HEK293T (cell line): ENCODE data around the gene GRPEL1.

Source experiments
- CTCF ChIA-PET: fragments of 350-600 bp; formaldehyde crosslinking; extraction: SDS; loops from one replicate; lab custom pipeline; 2021; ENCODE audit warnings: antibody characterized with exemption, inconsistent platforms; lab: Yijun Ruan, JAX
- POLR2A ChIA-PET: fragments of 350-600 bp; formaldehyde crosslinking; extraction: SDS; loops from one replicate; lab custom pipeline; 2020; ENCODE audit warnings: antibody characterized with exemption, inconsistent platforms; lab: Yijun Ruan, JAX
- DNase-seq: peaks from one replicate; pipeline ENCODE4 v3.0.0; 2012; ENCODE audit warnings: mixed read lengths; ENCODE audit errors: extremely low spot score
- ARNT ChIP-seq: fragments of 450-650 bp; IDR thresholded peaks from 2 replicates; pipeline ENCODE4 v1.6.1; 2017; ENCODE audit warnings: mild to moderate bottlenecking
- BHLHE40 ChIP-seq: fragments of 450-650 bp; IDR thresholded peaks from 2 replicates; pipeline ENCODE4 v1.6.1; 2016; ENCODE audit warnings: mild to moderate bottlenecking, moderate library complexity, borderline replicate concordance
- CTBP1 ChIP-seq: fragments of 450-650 bp; IDR thresholded peaks from 2 replicates; pipeline ENCODE4 v1.6.1; 2016; ENCODE audit warnings: borderline replicate concordance
- ELF4 ChIP-seq: fragments of 450-650 bp; IDR thresholded peaks from 2 replicates; pipeline ENCODE4 v1.6.1; 2017; ENCODE audit warnings: antibody characterized with exemption
- FOXA1 ChIP-seq: fragments of 450-650 bp; IDR thresholded peaks from 2 replicates; pipeline ENCODE4 v1.6.1; 2016; ENCODE audit warnings: mild to moderate bottlenecking
- FOXK2 ChIP-seq: fragments of 450-650 bp; IDR thresholded peaks from 2 replicates; pipeline ENCODE4 v1.6.1; 2016; ENCODE audit warnings: mild to moderate bottlenecking
- FOXM1 ChIP-seq: fragments of 450-650 bp; IDR thresholded peaks from 2 replicates; pipeline ENCODE4 v1.6.1; 2017; ENCODE audit warnings: mild to moderate bottlenecking, borderline replicate concordance
- HDGF ChIP-seq: fragments of 450-650 bp; IDR thresholded peaks from 2 replicates; pipeline ENCODE4 v1.6.1; 2017; ENCODE audit warnings: antibody characterized with exemption, borderline replicate concordance
- L3MBTL2 ChIP-seq: fragments of 450-650 bp; conservative IDR thresholded peaks from 2 replicates; pipeline ENCODE4 v1.6.1; 2016; ENCODE audit warnings: mild to moderate bottlenecking
- LEF1 ChIP-seq: fragments of 450-650 bp; IDR thresholded peaks from 2 replicates; pipeline ENCODE4 v1.6.1; 2017; ENCODE audit warnings: mild to moderate bottlenecking, borderline replicate concordance
- NFRKB ChIP-seq: fragments of 450-650 bp; IDR thresholded peaks from 2 replicates; pipeline ENCODE4 v1.6.1; 2016; ENCODE audit warnings: mild to moderate bottlenecking, moderate library complexity
- PKNOX1 ChIP-seq: fragments of 450-650 bp; IDR thresholded peaks from 2 replicates; pipeline ENCODE4 v1.6.1; 2016
- SP1 ChIP-seq: fragments of 450-650 bp; IDR thresholded peaks from 2 replicates; pipeline ENCODE4 v1.6.1; 2017
- SUZ12 ChIP-seq: fragments of 450-650 bp; IDR thresholded peaks from 2 replicates; pipeline ENCODE4 v1.6.1; 2016; ENCODE audit warnings: mild to moderate bottlenecking
- TARDBP ChIP-seq: fragments of 450-650 bp; IDR thresholded peaks from 2 replicates; pipeline ENCODE4 v1.6.1; 2016
- ZNF384 ChIP-seq: fragments of 450-650 bp; IDR thresholded peaks from 2 replicates; pipeline ENCODE4 v1.6.1; 2016

Gene GRPEL1

GRCh38 chr4:7041801-7042502 lies 25.9 kb downstream of the GRPEL1 start:
- ChIA-PET POLR2A (interaction anchor here (1.3 to 7.8 kb wide), 2 partner anchors 13 to 26 kb away, joined by 3 to 67 read pairs; partner anchors contain the start of gene GRPEL1), CTCF (interaction anchor here (1.1 to 1.4 kb wide), 2 partner anchors 11 to 30 kb away, joined by 4 to 5 read pairs; no protein-coding TSS in a partner anchor)
- TF ChIP-seq L3MBTL2, result no peak
- TF ChIP-seq NFRKB, result no peak
- no peak for TF ChIP-seq SUZ12
- no peak for TF ChIP-seq SP1
- TF ChIP-seq ARNT, result no peak
- no peak for TF ChIP-seq PKNOX1
- TF ChIP-seq CTBP1, result no peak
- TF ChIP-seq LEF1, result no peak
- no peak for TF ChIP-seq FOXM1
- no peak for TF ChIP-seq ELF4
- TF ChIP-seq ZNF384, result no peak
- TF ChIP-seq HDGF, result no peak
- no peak for TF ChIP-seq FOXA1
- TF ChIP-seq TARDBP, result no peak
- no peak for TF ChIP-seq BHLHE40
- no peak for TF ChIP-seq FOXK2
- no peak for DNase-seq

- TF ChIP-seq LEF1 (no peak), SP1 (no peak), ELF4 (no peak), FOXM1 (no peak), TARDBP (no peak), ZNF384 (no peak), CTBP1 (no peak), BHLHE40 (no peak), FOXK2 (no peak), SUZ12 (no peak), L3MBTL2 (no peak), HDGF (no peak), NFRKB (no peak), PKNOX1 (no peak), FOXA1 (no peak), ARNT (no peak)
These were observed 26.6 kb downstream of the GRPEL1 start for GRCh38 chr4:7041246-7041645.

GRCh38 chr4:7040765-7041164 lies 27.1 kb downstream of the GRPEL1 start:
- CTCF ChIA-PET, result interaction anchor here (1.4 kb wide), 1 partner anchor 32 kb away, joined by 5 read pairs; no protein-coding TSS in a partner anchor
- POLR2A ChIA-PET, result interaction anchor here (7.8 kb wide), 1 partner anchor 27 kb away, joined by 67 read pairs; the partner anchor contains the start of gene GRPEL1
- DNase-seq, result no peak
- TF ChIP-seq ZNF384 (no peak), FOXM1 (no peak), BHLHE40 (no peak), ARNT (no peak), PKNOX1 (no peak), FOXA1 (no peak), LEF1 (no peak), FOXK2 (no peak), ELF4 (no peak), TARDBP (no peak), HDGF (no peak), SP1 (no peak), SUZ12 (no peak), CTBP1 (no peak), NFRKB (no peak), L3MBTL2 (no peak)

More at GRCh38 chr4:7041246-7041645, 26.6 kb downstream of the GRPEL1 start:
- DNase-seq, result no peak
- CTCF ChIA-PET, result interaction anchor here (1.4 kb wide), 1 partner anchor 31 kb away, joined by 5 read pairs; no protein-coding TSS in a partner anchor
- POLR2A ChIA-PET, result interaction anchor here (7.8 kb wide), 1 partner anchor 27 kb away, joined by 67 read pairs; the partner anchor contains the start of gene GRPEL1

GRCh38 chr4:7037425-7037824 lies 30.4 kb downstream of the GRPEL1 start:
- POLR2A ChIA-PET, result no interaction called here
- TF ChIP-seq FOXM1 (no peak), ZNF384 (no peak)
- no peak for DNase-seq
- CTCF ChIA-PET, result interaction anchor here (0.6 kb wide), 2 partner anchors 63 to 317 kb away, joined by 6 to 8 read pairs; no protein-coding TSS in a partner anchor

- POLR2A ChIA-PET, result no interaction called here
- TF ChIP-seq L3MBTL2, result no peak
- TF ChIP-seq BHLHE40, result no peak
- TF ChIP-seq LEF1, result no peak
- TF ChIP-seq SP1, result no peak
- no peak for TF ChIP-seq NFRKB
- TF ChIP-seq ARNT, result no peak
- TF ChIP-seq FOXA1, result no peak
- no peak for TF ChIP-seq ZNF384
- TF ChIP-seq CTBP1, result no peak
- no peak for TF ChIP-seq HDGF
- TF ChIP-seq FOXK2, result no peak
- no peak for TF ChIP-seq FOXM1
- no peak for TF ChIP-seq SUZ12
- TF ChIP-seq ELF4, result no peak
- no peak for TF ChIP-seq PKNOX1
- TF ChIP-seq TARDBP, result no peak
- CTCF ChIA-PET, result interaction anchor here (1.1 kb wide), 1 partner anchor 18 kb away, joined by 3 read pairs; no protein-coding TSS in a partner anchor
- no peak for DNase-seq
These were observed 33.4 kb downstream of the GRPEL1 start for GRCh38 chr4:7034262-7035081.
